GM13977 (cell line): Measurements from ENCODE around the gene SIRT7.

ENCODE experiments used
- DNase-seq: peaks from one replicate; pipeline ENCODE4 v3.0.0; 2012; ENCODE audit warnings: low spot score
- CTCF ChIP-seq: IDR thresholded peaks from 2 replicates; pipeline ENCODE4 v1.5.1; 2012; ENCODE audit warnings: mild to moderate bottlenecking, control low read depth; ENCODE audit not compliant: insufficient read depth; ENCODE audit errors: extremely low read depth, missing control alignments
- in situ Hi-C: fragments of 300-500 bp; cut with MboI; formaldehyde crosslinking; loops from one replicate; pipeline ENCODE4 v1.12.0; 2022; ENCODE audit warnings: low sequenced_read_pairs, low pct_unique_long_range_greater_than_20kb, mixed read lengths, inconsistent platforms; ENCODE audit not compliant: unreplicated experiment

SIRT7 gene

GRCh38 chr17:81884520-81884919, 33.5 kb downstream of the SIRT7 start:
- TF ChIP-seq CTCF = no peak
- in situ Hi-C loops = no loop called here

GRCh38 chr17:81879121-81879520, 38.9 kb downstream of the SIRT7 start:
- TF ChIP-seq CTCF = no peak
- DNase-seq = no peak
- in situ Hi-C loops = no loop called here

More at GRCh38 chr17:81884520-81884919, 33.5 kb downstream of the SIRT7 start:
- no peak for DNase-seq

DNA sequence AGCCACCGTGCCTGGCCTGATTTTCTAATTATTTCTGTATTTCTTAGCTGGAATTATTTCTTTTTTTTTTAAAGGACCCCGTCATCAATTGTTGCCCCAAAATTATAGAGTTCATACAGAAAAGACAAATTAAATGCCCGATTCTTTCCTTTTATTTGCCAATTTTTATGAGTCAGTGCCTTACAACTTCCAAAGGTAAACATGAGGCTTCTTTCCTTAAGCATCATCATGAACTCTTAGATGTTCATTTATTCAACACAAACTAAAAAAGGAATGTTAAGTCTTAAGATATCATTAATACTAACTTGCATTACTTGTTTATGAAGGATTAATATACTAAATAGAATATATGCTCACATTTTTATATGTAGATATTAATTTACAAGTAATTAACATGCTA, 39.7 kb downstream of the SIRT7 start:
- in situ Hi-C loops = no loop called here
- no peak for TF ChIP-seq CTCF
- DNase-seq = no peak

GRCh38 chr17:81877569-81877968, 40.4 kb downstream of the SIRT7 start:
- in situ Hi-C loops = no loop called here
- TF ChIP-seq CTCF = no peak
- DNase-seq = no peak

DNA sequence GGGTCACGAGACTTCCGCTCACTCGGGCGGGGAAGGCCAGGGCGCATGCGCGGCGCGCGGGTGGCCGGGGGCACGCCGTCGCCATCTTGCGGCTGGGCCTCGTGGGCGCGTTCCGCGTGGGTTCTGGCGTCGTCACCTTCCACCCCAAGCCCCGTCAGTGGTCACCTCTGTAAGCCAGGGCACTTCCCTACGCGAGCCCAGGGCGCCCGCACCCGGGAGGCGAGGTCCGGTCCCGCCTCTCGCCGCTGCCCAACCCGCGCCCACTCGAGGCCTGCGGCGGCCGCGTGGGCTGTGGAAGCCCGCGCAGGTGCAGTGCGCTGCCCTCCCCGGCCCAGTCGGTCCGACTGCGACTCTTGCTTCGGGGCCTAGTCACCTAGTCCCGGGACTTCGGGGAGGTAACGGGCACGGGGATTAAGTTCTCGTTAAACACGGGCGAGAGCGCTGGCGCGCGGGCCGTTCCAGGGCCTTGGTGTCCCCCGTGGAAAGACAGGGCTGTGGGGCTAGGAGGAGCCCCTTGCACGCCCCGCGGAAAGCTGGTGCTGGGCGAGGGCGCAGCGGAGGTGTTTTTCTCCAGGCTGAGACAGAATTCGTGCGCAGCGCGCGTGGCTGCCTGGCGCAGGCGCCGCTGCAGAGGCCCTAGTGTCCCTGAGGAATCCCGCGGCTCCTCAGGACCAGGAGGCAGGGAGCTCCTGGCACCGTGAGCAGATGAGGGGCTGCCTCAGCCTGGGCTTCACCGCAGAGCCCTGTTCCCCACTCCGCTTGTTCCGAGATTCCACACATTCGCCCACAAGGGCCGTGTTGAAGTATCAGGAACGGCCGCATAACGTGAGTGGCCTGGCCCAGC, 46.4 kb downstream of the SIRT7 start:
- DNase-seq = peak; percentile 99
- in situ Hi-C loops = no loop called here
- peak; percentile 35 for TF ChIP-seq CTCF

GRCh38 chr17:81870981-81871386, 47.0 kb downstream of the SIRT7 start, which contains the start of gene ARHGDIA:
Gene ARHGDIA (minus strand): TSS chr17:81871337. CDS start chr17:81869930, 1,407 bp downstream.
- in situ Hi-C loops = no loop called here
- peak; percentile 68 for DNase-seq
- TF ChIP-seq CTCF = no peak
